HepG2 (cell line): ENCODE measurements around the gene ERVH48-1. TPM values are rescaled to one million over a fixed set of nuclear protein-coding genes. Genes with fewer than 3 reads are reported as not detected.

Experiments
- PREB ChIP-seq: sonication (generic); formaldehyde crosslinking; IDR thresholded peaks from 2 replicates; pipeline ENCODE4 v1.4.0; 2020; ENCODE audit warnings: missing genetic modification reagents
- microRNA-seq: library from miRNA; unstranded; fragments of <30 nt; microRNA quantifications from one replicate; pipeline ENCODE4, GENCODE V29; 2020
- polyA plus RNA-seq, 8 experiments: library from polyadenylated mRNA; depleted of rRNA in 3 of 8; stranded (reverse) in 7 of 8; unstranded in 1 of 8; fragments of >200 nt; fragmentation: Illumina TruSeq in 4 of 8; extraction: Trizol in 4 of 8; gene quantifications; 2 replicates each; pipeline versions ENCODE4 v1.2.1 to v1.2.3, GENCODE V29; 2011 to 2016; ENCODE audit warnings: low read depth in 4 of 8, missing spikeins in 1 of 8, mixed read lengths in 1 of 8; ENCODE audit not compliant: insufficient read depth in 1 of 8
- small RNA-seq, 3 experiments: library from RNA; depleted of rRNA; stranded (forward); fragments of <200 nt; gene quantifications; one replicate each; pipeline ENCODE3, GENCODE V24; 2012; ENCODE audit warnings: low read depth in 2 of 3, low replicate concordance in 1 of 3; ENCODE audit not compliant: insufficient read length in 3 of 3, insufficient read depth in 2 of 3
- total RNA-seq, 5 experiments: library from RNA; depleted of rRNA; stranded (reverse); fragments of >200 nt; fragmentation: Illumina TruSeq; extraction: Trizol; gene quantifications; 2 replicates each; pipeline ENCODE4 v1.2.3, GENCODE V29; 2016; ENCODE audit warnings: low read depth in 1 of 5

ERVH48-1 gene
- total and polyA plus RNA-seq, 2 of the 13 experiments (the other 11 are each of a cell fraction or from before 2014, with no cell fraction given) = 1.8 TPM; not detected in 1

- TF ChIP-seq PREB (CRISPR knock-in tag) = no peak
Measured at GRCh38 chr21:42868196-42868595, 57.2 kb downstream of the ERVH48-1 start (continued).

Small RNAs within 50 kb of the gene (microRNA-seq; reads per million reads assigned to microRNA genes)
- not detected for gene MIR5692B

Small RNAs within 50 kb of the gene (small RNA-seq; reads per million reads assigned to genes)
- 0 reads per million in 3 experiments for gene MIR5692B

Other genes with a start within 250 kb of the ERVH48-1 start
- 14.4 and 14.8 TPM in 2 replicates for gene WDR4, start 46.1 kb downstream of the ERVH48-1 start, total RNA-seq (2016; rRNA removed; fragmentation: Illumina TruSeq; extraction: Trizol)
- 10.9 and 11.3 TPM in 2 replicates for gene WDR4, start 46.1 kb downstream of the ERVH48-1 start, polyA plus RNA-seq (2011; rRNA removed)
- 29.6 and 35.7 TPM in 2 replicates for gene NDUFV3, start 32.3 kb downstream of the ERVH48-1 start, total RNA-seq (2016; rRNA removed; fragmentation: Illumina TruSeq; extraction: Trizol)
- 14.2 and 15.4 TPM in 2 replicates for gene NDUFV3, start 32.3 kb downstream of the ERVH48-1 start, polyA plus RNA-seq (2011; rRNA removed)
- gene PKNOX1, start 48.9 kb upstream of the ERVH48-1 start, total RNA-seq (2016; rRNA removed; fragmentation: Illumina TruSeq; extraction: Trizol) = 7.9 and 9.6 TPM in 2 replicates
- gene PKNOX1, start 48.9 kb upstream of the ERVH48-1 start, polyA plus RNA-seq (2011; rRNA removed) = 16.2 and 18.1 TPM in 2 replicates
- 43.5 and 64.7 TPM in 2 replicates for gene CBS, start 150.2 kb upstream of the ERVH48-1 start, total RNA-seq (2016; rRNA removed; fragmentation: Illumina TruSeq; extraction: Trizol)
- 99.3 and 112 TPM in 2 replicates for gene CBS, start 150.2 kb upstream of the ERVH48-1 start, polyA plus RNA-seq (2011; rRNA removed)
- 21.2 and 28.6 TPM in 2 replicates for gene U2AF1, start 181.9 kb upstream of the ERVH48-1 start, total RNA-seq (2016; rRNA removed; fragmentation: Illumina TruSeq; extraction: Trizol)
- 26.8 and 27.4 TPM in 2 replicates for gene U2AF1, start 181.9 kb upstream of the ERVH48-1 start, polyA plus RNA-seq (2011; rRNA removed)
- 5.2 and 5.6 TPM in 2 replicates for gene CRYAA, start 243.4 kb upstream of the ERVH48-1 start, total RNA-seq (2016; rRNA removed; fragmentation: Illumina TruSeq; extraction: Trizol)
- gene CRYAA, start 243.4 kb upstream of the ERVH48-1 start, polyA plus RNA-seq (2011; rRNA removed) = 7.6 and 8.6 TPM in 2 replicates